Stimulated activated CD8-positive, alpha-beta memory T cell treated with anti-CD3 and anti-CD28 coated beads, Interleukin-12 subunit alpha, Interleukin-12 subunit beta, amount 100 ng/mL, for 24 hours (primary cell): ENCODE measurements around the gene DOCK10.

Experiments
- DNase-seq: peaks from one replicate; pipeline ENCODE4 v3.0.0-alpha.2; 2020; ENCODE audit errors: extremely low read depth

The DOCK10 gene

GRCh38 chr2:225013425-225014365, 28.6 kb downstream of the DOCK10 start:
- DNase-seq: no peak

- DNase-seq: no peak
Measured at GRCh38 chr2:225011585-225011984, 30.7 kb downstream of the DOCK10 start.

DNA sequence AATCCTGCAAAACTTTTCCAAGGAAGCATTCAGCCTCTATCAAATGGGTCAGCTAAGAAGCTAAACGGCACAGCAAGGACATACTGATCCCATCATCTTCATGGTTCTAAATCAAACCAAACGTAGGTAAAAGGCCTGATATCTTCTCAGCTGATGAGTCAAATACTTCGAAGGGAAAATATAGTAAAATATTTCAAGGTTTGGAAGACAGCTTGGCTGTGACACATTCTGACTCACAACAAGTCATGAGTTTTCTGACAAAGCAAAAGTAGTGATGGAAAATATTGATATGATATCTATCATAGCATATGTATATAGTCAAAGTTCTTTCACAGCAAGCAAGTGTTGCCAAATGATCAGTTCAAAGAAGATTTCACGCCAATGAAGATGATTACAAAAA, 31.5 kb downstream of the DOCK10 start:
- no peak for DNase-seq

DNA sequence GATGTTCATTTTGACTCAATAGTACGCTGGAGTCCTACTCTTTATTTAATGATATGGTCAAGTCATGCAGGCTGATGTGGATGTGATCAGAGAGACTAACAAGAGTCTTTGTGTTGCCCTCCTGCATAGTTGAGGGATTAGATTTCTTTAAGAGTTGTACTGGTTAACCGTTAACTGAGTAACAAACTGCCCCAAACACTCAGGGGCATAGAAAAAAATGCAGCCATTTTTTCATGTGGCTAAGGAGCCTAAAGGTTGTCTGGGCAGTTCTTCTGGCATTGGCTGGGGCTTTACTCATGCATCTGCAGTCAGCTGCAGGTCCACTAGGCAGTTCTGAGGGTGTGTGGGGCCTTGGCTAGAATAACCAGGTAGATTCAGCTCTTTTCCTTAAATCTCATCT, 32.5 kb downstream of the DOCK10 start:
- DNase-seq: no peak

GRCh38 chr2:225008935-225009334, 33.3 kb downstream of the DOCK10 start:
- DNase-seq: no peak

GRCh38 chr2:225008179-225008856, 34.0 kb downstream of the DOCK10 start:
- no peak for DNase-seq

GRCh38 chr2:225006730-225007129, 35.5 kb downstream of the DOCK10 start:
- no peak for DNase-seq

DNA sequence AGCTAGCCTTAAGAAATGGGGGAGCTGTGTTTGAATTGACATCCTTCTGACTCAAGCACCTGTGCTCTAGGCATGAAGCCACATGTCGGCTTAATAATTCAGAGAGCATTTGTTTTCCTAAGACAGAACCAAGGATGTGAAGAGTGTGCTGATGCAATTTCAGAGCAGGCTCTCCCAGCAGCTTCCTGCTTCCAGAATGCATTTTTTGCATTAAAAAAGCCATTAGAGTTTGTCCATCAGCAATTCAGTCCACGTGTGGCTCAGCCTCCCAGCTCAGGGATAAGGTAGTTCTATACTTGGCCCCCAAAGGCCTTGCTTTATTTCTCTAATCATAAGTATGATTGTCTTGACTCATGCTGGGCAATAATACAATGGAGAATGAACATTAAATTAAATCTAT, 37.7 kb downstream of the DOCK10 start:
- no peak for DNase-seq

DNA sequence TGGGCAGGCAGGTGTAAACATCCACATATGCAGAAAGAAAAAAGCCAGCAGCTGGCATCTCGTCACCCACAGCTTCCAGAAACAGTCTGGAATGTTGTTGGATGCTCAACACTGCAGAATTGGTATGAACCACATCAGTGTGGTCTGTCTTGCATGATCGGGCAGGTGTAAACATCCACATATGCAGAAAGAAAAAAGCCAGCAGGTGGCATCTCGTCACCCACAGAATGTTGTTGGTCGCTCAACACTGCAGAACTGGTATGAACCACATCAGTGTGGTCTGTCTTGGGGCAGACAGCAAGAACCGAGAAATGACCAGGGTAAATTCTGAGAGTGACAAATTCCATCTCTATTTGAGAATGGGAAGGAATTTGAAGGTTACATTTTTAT, 39.6 kb downstream of the DOCK10 start:
- DNase-seq: no peak

GRCh38 chr2:225002039-225002655, 40.1 kb downstream of the DOCK10 start:
- DNase-seq: no peak

DNA sequence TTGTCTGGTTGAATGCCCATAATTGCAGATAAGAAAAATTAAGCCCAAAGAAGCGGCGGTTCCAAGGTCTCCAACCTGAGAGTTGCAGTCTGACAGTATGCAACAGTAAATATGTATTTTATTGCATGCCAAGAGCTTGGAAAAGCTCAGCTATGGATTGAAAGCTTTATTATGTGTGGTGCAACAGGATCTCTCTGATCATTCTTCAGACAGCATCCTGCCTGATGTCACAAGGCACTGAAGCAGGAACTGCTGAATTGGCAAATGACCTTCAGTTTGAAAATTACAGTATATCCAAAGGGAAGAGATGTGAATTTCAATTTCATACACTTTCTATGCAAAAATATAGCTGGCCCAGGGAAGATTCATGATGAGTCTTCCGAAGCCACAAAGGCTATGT, 42.5 kb downstream of the DOCK10 start:
- no peak for DNase-seq

DNA sequence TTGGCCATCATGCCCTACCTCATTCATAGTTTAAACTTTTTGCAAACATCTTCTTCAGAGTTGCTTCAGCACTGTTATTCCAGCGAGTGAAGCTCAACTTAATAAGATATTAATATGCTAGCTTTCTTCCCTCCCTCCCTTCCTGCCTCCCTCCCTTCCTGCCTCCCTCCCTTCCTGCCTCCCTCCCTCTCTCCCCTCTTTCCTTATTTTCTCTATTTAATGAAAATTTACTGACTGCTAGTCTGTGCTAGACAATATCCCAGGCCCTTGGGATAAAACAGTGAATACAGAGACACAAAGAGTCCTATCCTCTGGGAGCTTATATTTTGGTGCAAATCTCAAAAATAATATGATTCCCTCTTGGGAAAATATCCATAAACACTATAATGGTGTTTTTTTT, 42.9 kb downstream of the DOCK10 start:
- no peak for DNase-seq

DNA sequence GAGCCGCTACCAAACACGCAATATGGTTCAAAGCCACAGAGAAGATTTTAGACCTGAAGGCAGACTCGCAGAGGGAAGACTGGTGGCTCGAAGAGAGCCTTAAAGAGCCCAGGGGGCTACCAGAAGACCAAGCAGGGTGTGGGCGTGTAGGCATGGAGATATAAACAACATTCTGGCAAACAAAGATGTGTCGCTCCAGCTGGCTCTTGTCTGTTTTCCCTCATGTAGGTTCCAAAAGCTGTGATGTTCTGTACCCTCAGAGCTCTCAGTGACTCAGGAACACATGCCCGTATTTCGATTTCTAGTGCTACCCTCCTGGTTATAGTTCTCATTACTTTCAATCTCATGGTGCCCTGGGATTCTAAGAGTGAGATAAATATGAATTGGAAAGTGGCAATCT, 44.5 kb downstream of the DOCK10 start:
- DNase-seq: no peak

DNA sequence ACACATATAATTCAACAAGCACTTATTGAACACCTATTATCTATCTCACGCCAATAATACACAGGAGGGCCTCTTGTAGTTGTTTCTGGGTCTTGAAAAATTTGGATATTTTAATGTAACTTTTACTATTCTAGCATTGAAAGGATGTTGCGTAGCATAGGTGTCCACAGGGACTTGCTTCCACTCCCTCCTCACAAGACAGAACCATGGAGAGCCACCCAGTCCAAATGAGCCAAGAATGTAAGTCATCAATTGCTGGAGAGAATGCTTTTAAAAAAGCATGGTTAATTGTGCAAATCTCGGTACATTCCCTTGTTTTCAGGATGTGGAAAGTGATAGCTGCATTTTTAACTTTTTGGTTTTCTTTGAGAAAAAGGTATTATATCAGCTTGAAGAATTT, 46.8 kb downstream of the DOCK10 start:
- no peak for DNase-seq

- no peak for DNase-seq
Measured at GRCh38 chr2:224994242-224994823, 47.9 kb downstream of the DOCK10 start.

- DNase-seq: no peak
Measured at GRCh38 chr2:224990710-224991109, 51.6 kb downstream of the DOCK10 start.

DNA sequence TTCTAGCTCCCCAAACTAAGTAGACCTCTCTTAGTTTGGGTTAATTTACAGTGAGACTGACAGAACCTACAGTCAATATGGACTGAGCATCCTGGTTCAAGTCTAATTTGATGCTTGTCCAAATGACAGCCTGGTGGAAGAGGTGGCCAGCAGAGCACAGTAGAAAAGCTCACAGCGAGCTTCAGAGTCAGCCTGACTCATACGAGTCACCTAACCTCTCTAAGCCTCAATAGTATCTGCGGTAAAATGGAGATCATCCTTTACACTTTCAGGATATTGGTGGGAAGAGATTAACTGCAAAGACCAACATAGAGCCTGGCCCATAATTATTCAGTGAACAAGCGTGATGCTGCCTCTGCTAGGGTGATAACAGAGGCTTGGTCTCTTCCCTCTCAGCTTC, 54.5 kb downstream of the DOCK10 start:
- no peak for DNase-seq

GRCh38 chr2:224986477-224986876, 55.8 kb downstream of the DOCK10 start:
- no peak for DNase-seq

DNA sequence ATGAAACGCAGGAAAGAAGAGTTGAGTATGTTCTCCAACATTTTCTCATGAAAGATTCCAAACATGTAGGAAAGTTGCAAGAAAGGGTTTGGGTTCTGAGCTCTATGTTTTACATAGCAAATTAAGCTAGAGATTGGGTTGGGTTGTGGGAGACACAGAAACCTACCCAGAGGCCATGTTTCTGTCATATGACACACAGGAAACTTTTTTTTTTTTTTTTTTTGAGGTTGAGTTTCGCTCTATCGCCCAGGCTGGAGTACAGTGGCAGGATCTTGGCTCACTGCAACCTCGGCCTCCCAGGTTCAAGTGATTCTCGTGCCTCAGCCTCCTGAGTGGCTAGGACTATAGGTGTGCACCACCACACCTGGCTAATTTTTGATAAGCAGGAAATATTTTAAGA, 57.6 kb downstream of the DOCK10 start:
- DNase-seq: no peak

DNA sequence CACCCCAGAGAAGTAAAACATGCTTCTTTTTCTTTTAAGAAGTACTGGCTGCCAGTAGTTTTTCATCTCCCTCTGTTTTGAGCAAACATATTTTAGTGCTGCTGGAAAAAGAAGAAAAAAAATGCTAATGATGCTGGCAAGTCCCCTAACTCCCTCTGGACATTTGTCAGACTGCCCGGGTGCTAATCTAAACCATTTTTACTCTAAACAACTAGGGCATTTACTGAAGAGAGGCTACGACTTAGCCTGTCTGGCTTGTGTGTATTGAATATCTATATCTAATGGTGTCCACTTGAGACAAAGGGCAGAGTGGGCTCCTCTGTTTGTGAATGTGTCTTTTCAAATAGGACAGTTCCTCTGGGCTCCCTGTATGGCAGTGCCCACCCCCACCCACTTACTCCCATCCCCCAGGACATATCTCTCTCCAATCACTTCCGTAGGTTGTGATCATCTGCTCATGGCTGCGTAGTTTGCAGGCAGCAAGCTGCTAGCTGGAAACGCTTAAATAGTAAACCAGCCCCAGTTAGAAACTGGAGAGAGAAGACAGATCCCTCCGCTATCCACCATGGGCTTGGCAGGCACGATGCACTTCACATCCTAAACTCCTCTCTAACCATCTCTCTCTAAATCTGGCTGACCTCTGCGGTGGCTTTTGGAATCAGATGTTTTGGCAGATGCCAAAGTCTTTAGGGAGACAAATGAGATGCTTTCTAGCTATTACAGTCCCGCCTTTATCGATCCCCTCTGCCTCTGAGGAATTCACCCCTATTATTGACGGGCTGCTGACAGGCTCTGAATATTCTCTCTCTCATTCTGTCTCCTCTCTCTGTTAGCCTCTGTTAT, 58.3 kb downstream of the DOCK10 start:
- DNase-seq: no peak

DNA sequence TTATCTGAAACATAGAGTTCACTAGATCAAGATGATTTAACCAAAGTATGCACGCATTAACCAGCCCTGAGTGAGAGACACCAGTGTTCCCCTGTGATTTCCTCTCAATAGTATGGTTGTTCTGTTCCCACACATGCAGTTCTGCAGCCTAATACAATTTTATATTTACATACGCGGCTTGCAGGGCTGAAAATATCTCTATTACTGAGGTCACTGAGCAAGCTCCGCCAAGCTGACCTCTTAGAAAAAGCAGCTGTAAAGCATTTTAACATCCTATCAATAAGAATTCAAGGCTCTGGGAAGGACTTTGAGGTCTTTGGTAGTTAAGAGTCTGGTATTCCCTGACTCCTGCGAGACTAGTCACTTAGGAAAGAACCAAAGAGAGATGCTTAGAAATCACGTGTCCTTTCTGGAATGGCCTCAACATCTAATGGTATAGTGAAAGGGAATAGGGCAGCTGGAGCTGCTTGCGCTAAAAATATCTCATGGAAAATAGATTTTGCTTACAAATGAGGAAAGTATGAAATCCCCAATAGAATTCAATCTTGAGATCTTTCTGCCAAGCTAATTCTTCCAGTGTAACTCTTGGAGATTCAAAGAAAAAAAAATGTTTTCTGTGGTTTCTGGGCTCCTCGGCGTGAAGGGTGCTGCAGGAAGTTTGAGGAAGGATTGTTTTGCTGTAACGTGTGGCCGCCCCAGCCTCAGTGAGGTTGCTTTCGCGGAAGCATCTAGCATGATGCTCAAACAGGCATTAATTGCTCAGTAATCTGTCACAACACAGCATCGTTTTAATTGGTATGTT, 59.2 kb downstream of the DOCK10 start:
- DNase-seq: no peak
